Stimulated activated CD4-positive, alpha-beta T cell treated with anti-CD3 and anti-CD28 coated beads, Interleukin-2, amount 100 ng/mL, for 4 hours (primary cell): ENCODE measurements around the gene AKR1B1.

Source experiments
- DNase-seq: peaks from one replicate; pipeline ENCODE4 v3.0.0-alpha.2; 2020; ENCODE audit warnings: low read depth

AKR1B1 gene

DNA sequence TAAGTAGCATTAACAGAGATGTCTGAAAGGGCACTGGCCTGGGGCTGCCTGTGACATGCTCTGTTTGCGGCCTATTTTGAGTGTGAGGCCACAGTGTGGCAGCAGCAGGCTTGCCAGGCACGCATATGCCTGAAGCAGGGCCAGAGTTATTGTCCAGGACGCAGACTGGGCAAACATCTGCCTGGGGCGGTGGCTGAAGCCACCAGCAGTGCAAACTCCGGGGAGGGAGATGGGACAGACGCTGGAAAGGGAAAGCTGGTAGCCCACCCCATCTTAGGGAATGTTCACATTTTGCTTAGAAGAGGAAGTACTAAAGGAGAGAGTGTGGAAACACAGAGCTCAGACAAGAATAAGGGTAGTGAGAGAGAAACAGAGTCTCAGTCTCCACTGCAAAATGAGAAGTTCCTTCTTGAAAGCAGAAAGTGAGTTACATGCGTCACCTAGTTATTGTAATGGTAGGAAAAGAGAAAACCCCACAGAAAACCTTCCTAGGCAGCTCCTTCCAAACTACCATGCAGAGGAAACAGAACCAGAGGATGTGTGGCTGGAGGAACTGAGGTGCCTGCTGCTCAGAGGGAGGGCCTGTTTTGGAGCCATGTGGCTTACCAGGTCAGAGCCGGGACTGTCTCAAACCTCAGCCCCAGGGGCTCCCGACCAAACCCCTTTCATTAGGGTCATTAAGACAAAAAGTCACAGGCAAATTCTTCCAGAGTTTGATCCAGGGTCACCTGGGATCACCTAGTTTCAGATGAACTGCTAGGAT lies 14.5 kb downstream of the AKR1B1 start:
- DNase-seq: no peak

DNA sequence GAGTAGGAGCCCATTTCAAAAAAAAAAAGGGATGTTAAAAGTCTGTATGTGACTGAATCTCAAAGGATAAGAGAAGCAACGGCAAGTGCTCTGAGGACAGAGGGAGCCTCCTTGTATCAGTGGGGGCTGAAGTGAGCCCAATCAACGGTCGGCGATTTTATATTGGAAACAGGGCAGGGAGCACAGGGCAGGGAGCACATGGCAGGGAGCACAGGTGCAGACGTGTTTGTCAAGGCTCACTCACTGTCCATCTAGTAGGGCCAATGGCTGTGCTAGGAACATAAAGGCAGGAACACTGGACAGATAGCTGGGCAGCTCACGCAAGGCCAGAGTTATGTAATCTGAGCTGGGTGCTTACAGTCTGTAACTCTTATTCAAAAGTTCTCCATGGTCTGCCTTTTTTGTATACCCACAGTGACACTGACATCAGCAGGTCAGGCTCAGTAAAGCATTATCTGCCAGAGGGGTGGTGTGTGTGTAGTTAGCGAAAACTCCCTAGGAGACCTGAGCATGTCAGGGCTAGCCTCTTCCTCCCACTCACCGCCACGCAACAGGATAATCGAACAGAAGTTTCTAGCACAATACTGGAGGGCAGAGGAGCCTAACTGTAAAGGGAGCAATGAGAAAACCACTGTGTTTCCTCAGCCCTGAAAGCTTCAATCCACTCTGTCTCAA lies 15.4 kb downstream of the AKR1B1 start:
- no peak for DNase-seq

DNA sequence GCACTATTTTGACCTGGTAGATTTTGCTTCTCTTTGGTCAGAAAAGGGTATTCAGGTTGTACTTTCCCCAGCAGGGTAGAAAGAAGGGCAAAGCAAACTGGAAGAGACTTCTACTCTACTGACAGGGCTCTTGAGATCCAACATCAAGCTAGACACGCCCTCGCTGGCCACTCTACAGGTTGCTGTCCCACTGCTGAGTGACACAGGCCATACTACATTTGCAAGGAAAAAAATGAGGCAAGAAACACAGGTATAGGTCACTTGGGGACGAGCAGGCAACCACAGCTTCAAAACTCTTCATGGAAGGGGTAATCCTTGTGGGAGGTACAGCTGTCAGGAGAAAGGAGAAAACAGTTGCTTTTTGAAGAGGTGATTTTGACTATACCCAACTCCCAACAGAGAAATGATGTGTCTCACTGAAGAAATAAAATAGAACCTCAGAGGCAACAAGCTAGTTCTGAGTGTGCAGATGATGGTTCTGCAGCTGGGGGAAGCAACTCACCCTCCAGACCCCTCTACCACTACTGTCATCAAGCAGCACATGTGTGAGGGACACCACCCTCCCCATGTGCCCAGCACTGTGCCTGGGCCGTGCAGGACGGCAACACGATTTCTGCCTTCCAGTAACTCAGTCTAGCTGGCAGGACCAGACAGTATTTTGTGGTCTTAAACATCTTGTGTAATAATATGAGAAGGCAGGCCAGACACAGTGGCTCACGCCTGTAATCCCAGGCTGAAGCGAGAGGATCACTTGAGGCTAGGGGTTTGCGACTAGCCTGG lies 16.3 kb downstream of the AKR1B1 start:
- DNase-seq: no peak

DNA sequence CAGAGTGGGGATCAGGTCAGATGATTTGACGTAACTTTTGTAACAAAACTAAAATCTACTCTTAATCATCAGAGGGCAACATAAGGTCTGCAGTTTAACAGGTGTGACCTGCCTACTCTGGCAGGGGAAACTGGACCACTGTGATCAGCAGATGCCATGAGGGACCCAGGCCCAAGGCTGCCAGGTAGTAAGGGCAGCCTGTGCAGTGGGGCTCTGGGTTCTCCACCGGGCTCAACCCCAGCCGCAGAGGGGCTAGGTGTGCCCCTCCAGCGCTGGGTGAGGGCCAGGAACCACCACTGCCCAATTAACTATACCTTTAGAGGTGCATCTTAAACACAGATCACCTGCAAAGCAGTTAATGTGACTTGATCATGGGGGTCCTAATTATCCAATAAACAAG lies 17.6 kb downstream of the AKR1B1 start:
- no peak for DNase-seq

DNA sequence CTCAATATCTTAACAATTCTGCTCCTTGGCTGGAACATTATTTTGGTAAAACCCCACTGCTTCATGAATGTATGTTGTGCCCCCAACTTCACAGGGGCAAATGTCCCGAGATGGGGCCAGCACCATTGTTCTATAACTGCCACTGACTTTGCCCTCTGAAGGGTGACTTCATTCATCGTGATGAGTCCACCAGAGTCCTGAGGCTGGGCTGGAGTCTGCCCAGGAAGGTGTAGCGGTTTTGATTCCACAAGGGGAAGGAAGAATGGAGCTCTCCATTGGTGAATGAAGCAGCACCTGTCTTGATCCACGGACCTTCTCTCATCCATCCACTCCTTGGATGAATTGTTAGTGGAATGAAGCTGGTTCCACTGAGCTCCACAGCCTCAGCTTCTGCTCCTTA lies 18.4 kb downstream of the AKR1B1 start:
- DNase-seq: no peak

DNA sequence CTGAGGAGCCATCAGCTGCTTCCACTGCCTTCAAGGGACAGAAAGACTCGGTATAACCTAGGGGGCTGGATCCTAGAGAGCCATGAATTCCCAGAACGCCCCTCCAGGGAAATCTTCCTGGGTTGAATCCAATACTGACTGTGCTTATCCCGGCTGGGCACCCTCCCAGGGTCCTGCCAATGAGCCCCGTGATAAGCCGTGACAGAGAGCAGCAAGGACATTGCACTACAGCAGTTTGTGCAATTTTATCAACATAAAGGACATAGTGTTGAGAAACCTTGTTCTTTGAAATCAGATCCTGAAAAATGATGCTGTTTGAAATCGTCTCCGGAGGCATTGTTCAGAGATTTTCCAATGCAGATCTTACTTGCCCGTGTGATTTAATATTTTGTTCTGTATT lies 18.8 kb downstream of the AKR1B1 start:
- DNase-seq: no peak

DNA sequence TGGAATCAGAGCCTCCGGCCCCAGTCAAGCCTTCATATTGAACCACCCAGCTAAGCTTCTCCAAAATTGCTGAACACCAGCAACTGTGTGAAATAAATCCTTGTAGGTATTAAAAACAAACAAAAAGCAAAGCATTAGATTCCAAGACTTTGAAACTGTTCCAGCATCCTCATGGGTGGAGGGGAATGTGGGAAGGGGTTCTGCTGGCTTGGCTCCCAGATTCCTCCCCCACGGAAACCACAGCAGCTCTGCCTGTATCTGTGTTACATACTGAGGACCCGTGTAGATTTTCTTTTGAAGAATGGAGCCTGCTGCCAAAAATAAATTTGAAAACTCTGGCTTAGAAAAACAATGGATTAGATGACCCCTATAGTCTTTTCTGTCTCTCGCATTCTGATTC lies 20.0 kb downstream of the AKR1B1 start:
- no peak for DNase-seq

DNA sequence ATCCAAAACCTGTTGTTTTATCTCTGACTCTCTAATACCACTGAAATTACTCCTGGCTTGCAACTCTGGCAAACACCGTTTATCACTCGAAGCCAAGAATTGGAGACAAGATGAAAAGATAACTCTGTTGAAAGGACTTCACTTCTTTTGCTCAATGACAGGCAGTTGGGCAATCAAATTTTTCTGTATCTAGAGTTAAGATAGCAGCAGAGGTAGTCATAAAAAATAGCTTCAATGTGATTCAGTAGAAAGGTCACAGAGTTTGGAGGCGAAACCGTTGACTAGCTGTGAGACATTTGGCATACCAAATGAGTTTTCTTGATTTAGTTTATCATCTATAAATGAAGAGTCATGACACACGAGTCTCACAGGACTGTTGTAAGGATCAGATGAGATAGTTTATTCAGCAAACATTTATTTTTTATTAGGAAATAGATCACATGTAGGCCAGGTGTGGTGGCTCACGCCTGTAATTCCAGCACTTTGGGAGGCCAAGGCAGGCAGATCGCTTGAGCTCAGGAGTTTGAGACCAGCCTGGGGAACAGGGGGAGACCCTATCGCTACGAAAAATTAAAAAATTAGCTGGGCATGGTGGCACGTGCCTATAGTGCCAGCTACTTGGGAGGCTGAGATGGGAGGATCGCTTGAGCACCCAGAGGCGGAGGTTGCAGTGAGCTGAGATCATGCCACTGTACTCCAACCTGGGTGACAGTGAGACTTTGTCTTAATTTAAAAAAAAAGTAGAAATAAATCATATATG lies 23.6 kb downstream of the AKR1B1 start:
- DNase-seq: no peak

DNA sequence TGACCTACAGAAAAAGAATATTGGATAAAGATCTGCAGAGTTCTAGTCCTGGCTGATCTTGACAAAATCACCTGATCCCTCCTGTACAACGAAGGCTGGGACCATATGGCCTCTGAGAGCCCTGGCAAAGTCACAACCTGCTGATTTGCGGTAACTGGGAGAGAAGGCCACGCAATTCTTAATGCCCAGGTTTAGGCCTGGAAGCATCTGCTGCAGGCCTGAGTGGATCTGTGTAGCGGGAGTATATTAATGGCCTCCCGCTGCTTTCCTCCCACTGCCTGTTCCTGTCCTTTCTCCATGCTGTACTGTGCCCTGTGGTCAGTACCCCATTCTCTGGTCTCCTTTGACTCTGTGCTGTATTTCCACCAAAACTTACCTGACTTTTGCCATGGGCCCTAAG lies 24.2 kb downstream of the AKR1B1 start:
- DNase-seq: no peak

DNA sequence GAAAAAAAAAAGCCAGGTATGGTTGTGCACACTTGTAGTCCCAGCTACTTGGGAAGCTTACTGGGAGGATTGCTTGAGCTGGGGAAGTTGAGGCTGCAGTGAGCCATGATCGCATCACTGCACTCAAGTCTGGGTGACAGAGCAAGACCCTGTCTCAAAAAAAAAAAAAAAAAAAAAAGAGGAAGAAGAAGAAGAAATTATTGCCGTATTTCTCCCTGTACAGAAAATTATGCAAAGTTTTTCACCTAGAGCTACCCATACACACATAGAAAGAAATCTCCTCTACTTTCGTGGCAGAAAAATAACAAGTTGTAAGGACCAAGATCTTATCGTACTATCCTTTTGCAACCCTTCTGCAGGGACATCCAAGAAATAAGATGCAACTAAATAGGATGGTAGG lies 25.5 kb downstream of the AKR1B1 start:
- no peak for DNase-seq

DNA sequence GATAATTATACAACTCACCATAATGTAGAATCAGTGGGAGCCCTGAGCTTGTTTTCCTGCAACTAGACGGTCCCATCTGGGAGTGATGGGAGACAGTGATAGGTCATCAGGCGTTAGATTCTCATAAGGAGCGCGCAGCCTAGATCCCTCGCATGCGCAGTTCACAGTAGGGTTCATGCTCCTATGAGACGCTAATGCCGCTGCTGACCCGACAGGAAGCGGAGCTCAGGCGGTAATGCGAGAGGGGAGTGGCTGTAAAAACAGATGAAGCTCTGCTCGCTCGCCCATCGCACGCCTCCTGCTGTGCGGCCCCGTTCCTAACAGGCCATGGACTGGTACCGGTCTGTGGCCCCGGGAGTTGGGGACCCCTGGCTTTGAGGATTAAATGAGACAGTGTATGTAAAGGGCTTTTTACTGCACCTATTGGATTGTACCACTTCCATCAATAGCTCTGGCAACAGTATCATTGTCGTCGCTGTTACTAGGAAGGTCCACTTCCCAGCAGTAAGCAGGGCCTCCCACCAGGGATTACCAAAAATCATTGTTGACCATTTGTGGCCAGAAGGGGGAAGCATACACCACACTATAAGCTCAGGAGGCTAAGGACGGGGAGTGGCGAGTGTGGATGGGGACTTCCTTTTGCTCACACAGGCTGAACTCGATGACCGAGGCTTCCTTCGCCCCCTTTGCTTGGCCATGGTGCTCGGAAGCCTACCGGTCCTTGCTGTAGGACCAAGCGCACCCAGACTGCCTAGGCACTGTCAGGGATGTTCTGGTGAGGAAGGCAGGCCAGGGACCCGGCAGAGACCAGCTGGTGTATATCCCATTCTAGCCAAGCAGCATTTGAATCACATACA lies 26.4 kb downstream of the AKR1B1 start:
- DNase-seq: peak; percentile 52

DNA sequence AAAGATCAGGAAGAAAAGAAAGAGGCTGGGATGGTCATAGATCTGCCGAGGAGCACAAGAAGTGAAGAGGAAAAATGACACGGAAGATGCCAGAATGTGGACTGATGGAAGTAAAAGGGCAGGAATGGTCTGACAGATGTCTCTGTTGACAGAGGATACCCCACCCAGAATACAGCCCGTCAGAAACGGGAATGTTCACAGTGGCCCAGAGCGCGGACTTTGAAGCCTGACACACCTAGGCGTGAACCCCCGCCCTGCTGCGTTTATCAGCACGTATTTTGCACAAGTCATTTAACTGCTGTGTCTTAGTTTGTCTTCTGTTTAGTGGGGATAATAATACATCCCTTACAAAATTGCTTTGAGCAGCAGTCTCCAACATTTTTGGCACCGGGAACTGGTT lies 27.1 kb downstream of the AKR1B1 start:
- DNase-seq: no peak

DNA sequence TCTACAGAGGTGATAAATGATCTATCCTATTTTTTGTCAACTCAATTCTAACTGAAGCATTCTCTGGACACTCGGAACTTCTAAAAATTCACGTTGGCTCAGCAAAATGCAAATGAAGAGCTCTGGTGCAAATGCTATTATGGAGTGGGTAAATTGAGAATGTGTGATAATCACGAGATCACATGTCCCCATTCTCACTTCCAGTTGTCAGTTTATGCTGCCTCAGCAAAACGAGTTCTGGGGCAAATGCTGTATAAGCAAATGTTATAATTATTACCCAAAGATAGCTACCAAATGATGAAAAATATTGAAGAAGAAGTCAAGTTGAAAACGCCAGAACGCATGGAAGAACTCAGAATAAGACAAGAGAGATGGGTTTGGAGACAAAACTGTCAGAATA lies 29.4 kb downstream of the AKR1B1 start:
- DNase-seq: no peak

DNA sequence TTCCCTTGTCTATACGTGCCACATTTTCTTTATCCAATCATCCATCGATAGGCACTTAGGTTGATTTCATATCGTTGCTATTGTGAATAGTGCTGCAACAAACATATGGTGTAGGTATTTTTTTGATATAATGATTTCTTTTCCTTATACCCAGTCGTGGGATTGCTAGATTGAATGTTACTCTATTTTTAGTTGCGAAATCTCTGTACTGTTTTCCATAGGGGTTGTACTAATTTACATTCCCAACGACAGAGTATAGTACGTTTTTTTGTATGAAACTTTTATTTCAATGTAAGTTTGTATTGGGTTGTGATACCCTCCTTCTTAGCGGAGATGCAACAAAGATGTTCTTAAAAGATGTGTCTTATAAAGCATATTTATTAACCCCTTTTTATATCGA lies 30.0 kb downstream of the AKR1B1 start:
- no peak for DNase-seq

DNA sequence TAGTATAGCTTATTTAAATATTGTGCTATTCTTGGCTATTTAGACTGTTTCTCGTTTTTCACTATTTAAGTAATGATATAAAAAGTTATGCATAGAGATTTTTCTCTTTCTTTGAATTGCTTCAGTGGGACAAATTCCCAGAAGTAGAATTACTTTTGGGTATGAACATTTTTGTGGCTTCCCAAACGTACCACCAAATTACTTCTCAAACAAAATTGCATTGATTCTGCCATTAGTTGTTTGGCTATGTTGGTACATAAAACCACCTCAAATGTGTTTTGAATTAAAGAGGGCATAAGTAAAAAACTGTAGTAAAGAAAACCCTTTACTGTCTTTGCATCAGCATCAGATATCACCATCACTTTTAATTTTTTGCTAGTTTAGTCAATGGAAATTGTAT lies 31.0 kb downstream of the AKR1B1 start:
- no peak for DNase-seq

DNA sequence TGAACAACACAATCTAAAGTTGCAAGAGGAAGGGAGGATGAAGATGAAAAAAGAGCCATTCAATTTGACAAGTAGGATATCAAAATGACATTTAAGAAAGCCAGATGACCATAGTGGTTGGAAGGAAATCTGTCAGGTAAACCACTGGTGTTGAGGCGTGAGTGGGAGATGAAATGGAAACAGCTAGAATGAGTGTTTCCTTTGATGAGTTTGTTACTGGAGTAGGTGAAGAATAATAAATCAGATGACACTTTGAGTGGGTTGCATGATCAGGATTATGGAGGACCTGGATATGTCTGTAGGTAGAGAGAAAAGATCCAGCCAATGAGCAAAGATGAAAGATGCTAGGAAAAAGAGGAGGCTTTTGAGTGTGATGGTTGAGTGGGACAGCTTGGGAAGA lies 33.1 kb downstream of the AKR1B1 start:
- DNase-seq: no peak

DNA sequence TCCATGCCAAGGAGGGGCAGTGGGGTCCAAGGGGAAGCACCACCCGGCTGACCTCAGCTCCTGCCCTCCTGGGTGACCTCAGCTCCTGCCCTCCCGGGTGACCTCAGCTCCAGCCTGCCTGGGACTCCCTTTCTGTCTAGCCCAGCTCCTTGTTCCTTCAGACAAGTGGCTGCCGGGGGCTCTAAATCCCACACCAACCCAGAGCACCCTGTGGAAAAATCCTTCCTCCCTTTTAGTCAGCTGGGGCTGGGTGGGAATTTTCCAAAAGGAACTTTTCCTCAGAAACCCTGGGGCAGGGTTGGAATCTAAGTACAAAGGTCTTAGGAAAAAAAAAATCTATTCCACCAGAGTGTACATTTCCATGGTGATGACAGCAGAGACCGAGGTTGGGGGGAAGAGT lies 36.3 kb downstream of the AKR1B1 start:
- no peak for DNase-seq

DNA sequence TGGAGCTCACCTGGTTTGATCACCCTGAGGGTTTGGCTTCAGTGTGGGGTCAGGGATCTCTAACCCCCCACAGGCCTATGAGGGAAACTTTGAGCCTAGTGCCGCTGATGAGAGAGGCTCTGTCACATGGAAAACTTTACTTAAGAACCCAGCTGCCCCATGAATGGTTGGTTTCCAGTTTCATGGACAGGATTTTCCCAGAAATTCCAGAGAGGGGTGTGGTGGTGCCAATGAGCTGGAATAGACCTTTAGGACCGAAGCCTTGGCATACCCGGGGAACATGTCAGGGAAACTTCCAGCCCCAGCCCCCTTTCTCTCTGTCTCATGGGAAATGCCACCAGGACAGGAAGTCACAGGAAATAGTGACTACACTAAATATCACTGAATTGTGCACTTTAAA lies 36.9 kb downstream of the AKR1B1 start:
- DNase-seq: no peak

DNA sequence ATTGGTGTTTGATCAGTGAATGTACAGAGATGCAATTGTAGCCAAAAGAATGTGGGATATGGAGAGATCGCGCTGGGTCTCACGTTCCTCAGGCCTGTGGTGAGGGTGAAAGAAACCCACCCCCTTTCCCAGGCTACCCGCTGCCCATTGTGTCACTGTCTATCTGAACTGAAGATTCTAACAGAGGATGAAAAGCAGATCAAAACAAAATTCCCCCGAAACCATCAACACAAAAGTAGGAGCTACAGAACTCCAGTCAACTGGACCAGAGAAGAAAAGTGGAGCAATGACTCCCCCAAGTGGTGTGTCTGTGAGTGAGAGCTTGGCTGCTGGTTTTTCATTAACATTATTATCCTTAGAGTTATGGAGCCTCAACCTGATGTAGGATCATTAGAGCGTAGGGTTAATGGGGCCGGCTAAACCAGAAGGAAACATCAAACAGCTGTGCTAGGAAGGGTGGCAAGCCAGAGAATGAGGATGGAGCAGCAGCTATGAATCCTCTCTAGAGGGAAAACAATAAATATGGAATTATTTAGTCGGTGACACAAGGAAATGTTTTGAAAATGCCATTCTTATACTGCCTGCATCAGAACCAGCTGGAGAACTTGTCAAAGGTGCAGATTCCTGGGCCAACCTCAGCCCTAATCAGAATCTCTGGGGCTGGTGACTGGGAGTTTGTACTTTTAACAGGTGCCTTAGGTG lies 38.3 kb downstream of the AKR1B1 start:
- DNase-seq: no peak

DNA sequence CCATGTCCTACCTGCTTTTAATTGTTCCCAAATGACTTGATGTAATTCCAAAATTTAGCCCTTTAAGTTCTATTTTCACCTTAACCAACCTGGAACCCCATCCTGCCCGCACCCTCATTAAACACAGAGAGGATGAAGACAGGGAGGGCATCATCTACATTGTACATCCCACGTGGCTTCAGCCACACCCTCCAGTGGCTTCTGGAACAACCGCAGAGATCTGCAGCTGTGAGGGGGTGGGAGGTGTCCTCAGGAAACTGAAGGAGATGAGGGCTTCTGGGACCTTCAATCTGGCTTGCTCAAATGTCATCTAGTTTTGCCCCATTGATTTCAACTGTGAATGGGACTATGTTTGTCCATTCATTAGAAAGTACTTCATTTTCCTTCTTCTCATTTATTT lies 39.0 kb downstream of the AKR1B1 start:
- DNase-seq: no peak

DNA sequence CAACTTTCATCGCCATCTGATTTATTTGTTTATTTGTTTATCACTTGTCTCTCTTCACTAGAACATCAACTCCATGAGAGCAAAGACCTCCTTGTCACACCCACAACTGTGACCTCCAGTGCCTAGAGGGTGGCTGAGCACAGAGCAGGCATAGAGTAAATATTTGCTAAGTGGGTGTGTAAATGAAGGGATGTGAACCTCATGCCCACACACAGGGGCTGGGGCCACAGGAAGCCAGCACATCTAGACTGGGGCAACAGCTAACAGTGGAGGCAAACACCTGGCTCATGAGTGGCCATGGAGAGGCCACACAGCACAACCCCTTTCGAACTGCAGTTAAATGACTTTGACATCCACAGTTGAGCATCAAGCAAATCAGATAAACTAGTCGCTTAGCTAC lies 39.8 kb downstream of the AKR1B1 start:
- no peak for DNase-seq
